Measurements from ENCODE around the gene NLRP12.
"Not testable (repeated sequence)": the region's sequence is repeated elsewhere in the genome, so short reads cannot be mapped to it uniquely, and the experiment has no call there.

The NLRP12 gene

GRCh38 chr19:53824134-53824611, at the start of gene NLRP12:
Gene NLRP12, minus strand, starts transcription at chr19:53824314. Its CDS starts 140 bp downstream, at chr19:53824174.
- TF ChIP-seq ZNF600 (tag by site-specific recombination; IDR thresholded peaks at IDR 0.05) (no peak), YY2 (tag by site-specific recombination; IDR thresholded peaks at IDR 0.05) (no peak), GLIS1 (tag by site-specific recombination; IDR thresholded peaks at IDR 0.05) (no peak), ZNF211 (tag by site-specific recombination; IDR thresholded peaks at IDR 0.05; ENCODE audit: low read depth) (no peak)
- POLR2A ChIA-PET: no interaction called here
- no peak within 1 kb of the TSS for H3K4me3 ChIP-seq (ENCODE audit: low read depth, low read length)
- CTCF ChIA-PET: interaction anchor here (0.6 to 2.3 kb wide), 3 partner anchors 31 to 174 kb away, joined by 3 to 7 read pairs (median 5); no protein-coding TSS in a partner anchor
- no peaks in the 10 kb centered on the region for H3K4me1 ChIP-seq (ENCODE audit: control insufficient read depth, insufficient read depth, low read length)
- no peaks in the 10 kb centered on the region for H3K36me3 ChIP-seq (ENCODE audit: control insufficient read depth in 2 of 2, insufficient read depth in 1 of 2, low read length in 2 of 2)
- no peaks in the 10 kb centered on the region for H3K9me3 ChIP-seq (ENCODE audit: control insufficient read depth, insufficient read depth, low read depth, low read length)
- H3K27ac ChIP-seq (ENCODE audit: extremely low read depth, low read depth, low read length): no peak within 1 kb of the TSS

GRCh38 chr19:53872762-53873161, 48.6 kb upstream of the NLRP12 start:
- Histone ChIP-seq H3K4me3 (ENCODE audit: low read depth, low read length) (no peak overlapping the region), H3K4me1 (ENCODE audit: control insufficient read depth, insufficient read depth, low read length) (peaks cover 10% of the 10 kb centered on the region), H3K9me3 (ENCODE audit: control insufficient read depth, insufficient read depth, low read depth, low read length) (no peaks in the 10 kb centered on the region), H3K27ac (ENCODE audit: extremely low read depth, low read depth, low read length) (no peak overlapping the region), H3K36me3 (ENCODE audit: control insufficient read depth in 2 of 2, insufficient read depth in 1 of 2, low read length in 2 of 2) (peaks cover 9 to 17% of the 10 kb centered on the region in 2 experiments; a peak in 2 of 3 replicates)
- no peak for TF ChIP-seq ZNF544 (tag by site-specific recombination; IDR thresholded peaks at IDR 0.05)
- no peak for TF ChIP-seq ZNF624 (tag by site-specific recombination; IDR thresholded peaks at IDR 0.05)
- peak; percentile 54; the same call in 1 of the 2 replicates for TF ChIP-seq ZBTB17 (tag by site-specific recombination; IDR thresholded peaks at IDR 0.05)
- peak; percentile 40; the same call in 1 of the 2 replicates for TF ChIP-seq OSR2 (tag by site-specific recombination; IDR thresholded peaks at IDR 0.05)
- TF ChIP-seq ZNF24 (tag by site-specific recombination; IDR thresholded peaks at IDR 0.05): no peak
- no peak for TF ChIP-seq ZNF571 (tag by site-specific recombination; IDR thresholded peaks at IDR 0.05)
- TF ChIP-seq ZNF133 (tag by site-specific recombination; IDR thresholded peaks at IDR 0.05): no peak
- no peak for TF ChIP-seq ZFP69B (tag by site-specific recombination; IDR thresholded peaks at IDR 0.05)
- ChIA-PET CTCF (no interaction called here), POLR2A (interaction anchor here (0.6 to 1.2 kb wide), 4 partner anchors 13 to 264 kb away, joined by 3 to 4 read pairs (median 4); no protein-coding TSS in a partner anchor)

DNA sequence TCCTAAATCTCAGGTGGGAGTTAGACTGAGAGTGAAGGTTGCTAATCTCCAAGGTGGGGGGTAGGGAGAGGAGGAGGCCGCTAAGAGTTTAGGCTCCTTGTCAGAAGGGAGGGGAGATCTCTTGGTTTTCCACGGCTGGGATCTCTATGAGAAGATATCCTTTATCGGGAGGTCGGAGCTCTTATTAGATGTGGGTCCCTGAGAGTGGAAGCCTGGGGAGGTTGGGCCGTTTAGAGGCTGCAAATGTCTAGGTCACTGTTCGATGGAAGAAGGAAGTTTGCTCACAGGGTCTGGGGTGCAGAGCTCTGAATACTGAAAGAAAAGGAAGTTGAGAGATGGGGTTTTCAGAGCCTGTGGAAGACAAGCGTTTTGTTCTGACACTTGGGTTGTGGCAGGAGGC, 47.3 kb upstream of the NLRP12 start:
- Histone ChIP-seq H3K27ac (ENCODE audit: extremely low read depth, low read depth, low read length) (no peak overlapping the region), H3K9me3 (ENCODE audit: control insufficient read depth, insufficient read depth, low read depth, low read length) (no peaks in the 10 kb centered on the region), H3K4me3 (ENCODE audit: low read depth, low read length) (no peak overlapping the region), H3K4me1 (ENCODE audit: control insufficient read depth, insufficient read depth, low read length) (peaks cover 15% of the 10 kb centered on the region), H3K36me3 (ENCODE audit: control insufficient read depth in 2 of 2, insufficient read depth in 1 of 2, low read length in 2 of 2) (peaks cover 9 to 17% of the 10 kb centered on the region in 2 experiments; a peak in 2 of 3 replicates)
- ChIA-PET POLR2A (interaction anchor here (1.7 kb wide), 1 partner anchor 8 kb away, joined by 6 read pairs; no protein-coding TSS in a partner anchor), CTCF (interaction anchor here (0.7 to 1.3 kb wide), 2 partner anchors 10 to 41 kb away, joined by 3 read pairs; partner anchors contain the start of gene PRKCG)
- TF ChIP-seq ZNF837 (tag by site-specific recombination; IDR thresholded peaks at IDR 0.05) (no peak), ZNF747 (tag by site-specific recombination; IDR thresholded peaks at IDR 0.05) (no peak), ZNF626 (tag by site-specific recombination; IDR thresholded peaks at IDR 0.05) (no peak), ZNF433 (tag by site-specific recombination; IDR thresholded peaks at IDR 0.05; ENCODE audit: low read depth) (no peak)
- TF ChIP-seq, protein P1, sequence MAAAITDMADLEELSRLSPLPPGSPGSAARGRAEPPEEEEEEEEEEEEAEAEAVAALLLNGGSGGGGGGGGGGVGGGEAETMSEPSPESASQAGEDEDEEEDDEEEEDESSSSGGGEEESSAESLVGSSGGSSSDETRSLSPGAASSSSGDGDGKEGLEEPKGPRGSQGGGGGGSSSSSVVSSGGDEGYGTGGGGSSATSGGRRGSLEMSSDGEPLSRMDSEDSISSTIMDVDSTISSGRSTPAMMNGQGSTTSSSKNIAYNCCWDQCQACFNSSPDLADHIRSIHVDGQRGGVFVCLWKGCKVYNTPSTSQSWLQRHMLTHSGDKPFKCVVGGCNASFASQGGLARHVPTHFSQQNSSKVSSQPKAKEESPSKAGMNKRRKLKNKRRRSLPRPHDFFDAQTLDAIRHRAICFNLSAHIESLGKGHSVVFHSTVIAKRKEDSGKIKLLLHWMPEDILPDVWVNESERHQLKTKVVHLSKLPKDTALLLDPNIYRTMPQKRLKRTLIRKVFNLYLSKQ (tag by site-specific recombination; IDR thresholded peaks at IDR 0.05; ENCODE audit: borderline replicate concordance): no peak

DNA sequence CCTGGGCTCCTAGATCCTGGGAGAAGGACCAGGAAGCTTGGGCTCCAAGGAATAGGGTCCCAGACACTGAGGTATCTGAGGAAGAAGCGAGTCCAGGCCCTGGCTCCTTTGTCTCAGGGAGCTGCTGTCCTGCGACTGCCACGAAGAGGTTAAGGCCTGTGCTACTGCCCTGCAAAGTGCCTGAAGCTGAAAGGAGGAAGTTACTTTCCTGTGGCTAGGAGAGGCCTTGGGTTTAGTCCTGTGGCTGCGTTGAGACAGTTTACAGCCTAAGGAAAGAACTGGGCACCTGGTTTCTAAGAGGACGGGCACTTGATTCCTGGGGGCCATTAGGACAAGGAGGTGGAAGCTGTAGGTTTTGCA, 46.4 kb upstream of the NLRP12 start:
- Histone ChIP-seq H3K36me3 (ENCODE audit: control insufficient read depth in 2 of 2, insufficient read depth in 1 of 2, low read length in 2 of 2) (peaks cover 7 to 13% of the 10 kb centered on the region in 2 experiments; a peak in 2 of 3 replicates), H3K4me1 (ENCODE audit: control insufficient read depth, insufficient read depth, low read length) (peaks cover 15% of the 10 kb centered on the region), H3K27ac (ENCODE audit: extremely low read depth, low read depth, low read length) (no peak overlapping the region), H3K4me3 (ENCODE audit: low read depth, low read length) (no peak overlapping the region), H3K9me3 (ENCODE audit: control insufficient read depth, insufficient read depth, low read depth, low read length) (no peaks in the 10 kb centered on the region)
- no peak for TF ChIP-seq ZNF350 (tag by site-specific recombination; IDR thresholded peaks at IDR 0.05)
- CTCF ChIA-PET: interaction anchor here (0.6 to 1.3 kb wide), 3 partner anchors 12 to 610 kb away, joined by 3 read pairs; partner anchors contain the start of gene PRKCG
- POLR2A ChIA-PET: interaction anchor here (0.5 to 1.7 kb wide), 2 partner anchors 9 to 131 kb away, joined by 4 to 6 read pairs; no protein-coding TSS in a partner anchor

- CTCF ChIA-PET: interaction anchor here (1.1 kb wide), 1 partner anchor 12 kb away, joined by 3 read pairs; the partner anchor contains the start of gene PRKCG
- H3K9me3 ChIP-seq (ENCODE audit: control insufficient read depth, insufficient read depth, low read depth, low read length): not testable (repeated sequence)
- Histone ChIP-seq H3K36me3 (ENCODE audit: control insufficient read depth in 2 of 2, insufficient read depth in 1 of 2, low read length in 2 of 2) (peaks cover 6 to 13% of the 10 kb centered on the region in 2 experiments; a peak in 2 of 3 replicates), H3K4me1 (ENCODE audit: control insufficient read depth, insufficient read depth, low read length) (peaks cover 15% of the 10 kb centered on the region), H3K4me3 (ENCODE audit: low read depth, low read length) (peak overlapping the region; percentile 71), H3K27ac (ENCODE audit: extremely low read depth, low read depth, low read length) (peak overlapping the region; percentile 78; the same call in 1 of the 2 replicates)
- POLR2A ChIA-PET: interaction anchor here (0.5 to 1.7 kb wide), 2 partner anchors 9 to 132 kb away, joined by 4 to 6 read pairs; no protein-coding TSS in a partner anchor
Observed at GRCh38 chr19:53869805-53870484, 45.8 kb upstream of the NLRP12 start.
